Mesenchymal stem cell (in vitro differentiated cells and primary cell): ENCODE data around the gene OTOG.

Source experiments
- DNase-seq: peaks from one replicate; pipeline ENCODE4 v3.0.0-alpha.2; 2013
- H2AFZ ChIP-seq: one replicate; pipeline ENCODE4 v1.6.1; 2013; ENCODE audit warnings: low read depth, mild to moderate bottlenecking, control low read depth, inconsistent platforms, low read length, moderate library complexity
- H2AK5ac ChIP-seq: 2 replicates; pipeline ENCODE4 v1.6.1; 2013; ENCODE audit warnings: low read length, moderate library complexity, mild to moderate bottlenecking, inconsistent platforms; ENCODE audit not compliant: severe bottlenecking
- H2BK120ac ChIP-seq: one replicate; pipeline ENCODE4 v1.6.1; 2013; ENCODE audit warnings: low read depth, mild to moderate bottlenecking, inconsistent platforms, low read length, moderate library complexity
- H2BK12ac ChIP-seq, 2 experiments: one replicate each; pipeline ENCODE4 v1.6.1; 2013; ENCODE audit warnings: inconsistent platforms in 2 of 2, low read length in 2 of 2, mild to moderate bottlenecking in 2 of 2, moderate library complexity in 2 of 2, control low read depth in 1 of 2
- H2BK15ac ChIP-seq: one replicate; pipeline ENCODE4 v1.6.1; 2013; ENCODE audit warnings: mild to moderate bottlenecking, low read depth, inconsistent platforms; ENCODE audit not compliant: poor library complexity, severe bottlenecking
- H2BK5ac ChIP-seq: 2 replicates; pipeline ENCODE4 v1.6.1; 2013; ENCODE audit warnings: low read depth, mild to moderate bottlenecking, low read length, control low read depth, inconsistent platforms; ENCODE audit not compliant: poor library complexity, severe bottlenecking
- H3K14ac ChIP-seq, 2 experiments: one replicate each; pipeline ENCODE4 v1.6.1; 2013; ENCODE audit warnings: inconsistent platforms in 2 of 2, low read length in 2 of 2, control low read depth in 1 of 2, mild to moderate bottlenecking in 1 of 2, moderate library complexity in 1 of 2
- H3K18ac ChIP-seq, 2 experiments: one replicate each; pipeline ENCODE4 v1.6.1; 2013; ENCODE audit warnings: inconsistent platforms in 2 of 2, low read length in 2 of 2, control low read depth in 1 of 2, low read depth in 1 of 2, mild to moderate bottlenecking in 1 of 2
- H3K23ac ChIP-seq, 2 experiments: one replicate each; pipeline ENCODE4 v1.6.1; 2013; ENCODE audit warnings: inconsistent platforms in 2 of 2, low read length in 2 of 2, mild to moderate bottlenecking in 2 of 2, moderate library complexity in 2 of 2, control low read depth in 1 of 2
- H3K27ac ChIP-seq: 2 replicates; pipeline ENCODE4 v1.5.1; 2013; ENCODE audit warnings: mild to moderate bottlenecking, moderate library complexity, low read length, control low read depth, inconsistent platforms; ENCODE audit not compliant: poor library complexity, severe bottlenecking
- H3K27me3 ChIP-seq, 2 experiments: 2 replicates each; pipeline versions ENCODE4 v1.6.1 to v1.7.0; 2013; ENCODE audit warnings: low read length in 2 of 2, mild to moderate bottlenecking in 2 of 2, moderate library complexity in 2 of 2, control low read depth in 1 of 2, inconsistent platforms in 1 of 2; ENCODE audit not compliant: control insufficient read depth in 1 of 2, insufficient read depth in 1 of 2
- H3K36me3 ChIP-seq, 2 experiments: 2 replicates each; pipeline versions ENCODE4 v1.6.1 to v1.7.0; 2013; ENCODE audit warnings: low read length in 2 of 2, control low read depth in 1 of 2, inconsistent platforms in 1 of 2, low read depth in 1 of 2, mild to moderate bottlenecking in 1 of 2; ENCODE audit not compliant: insufficient read depth in 2 of 2, control insufficient read depth in 1 of 2
- H3K4ac ChIP-seq, 2 experiments: one replicate each; pipeline ENCODE4 v1.6.1; 2013; ENCODE audit warnings: inconsistent platforms in 2 of 2, low read length in 2 of 2, mild to moderate bottlenecking in 2 of 2, moderate library complexity in 2 of 2, control low read depth in 1 of 2, low read depth in 1 of 2
- H3K4me1 ChIP-seq: 2 replicates; pipeline ENCODE4 v1.6.1; 2013; ENCODE audit warnings: low read depth, low read length, control low read depth; ENCODE audit not compliant: control insufficient read depth, insufficient read depth
- H3K4me2 ChIP-seq: 2 replicates; pipeline ENCODE4 v1.6.1; 2013; ENCODE audit warnings: low read length, mild to moderate bottlenecking, inconsistent platforms; ENCODE audit not compliant: poor library complexity, severe bottlenecking
- H3K4me3 ChIP-seq, 2 experiments: 2 replicates each; pipeline versions ENCODE4 v1.5.1 to v1.7.0; 2013; ENCODE audit warnings: low read length in 2 of 2, mild to moderate bottlenecking in 2 of 2, control low read depth in 1 of 2, low read depth in 1 of 2; ENCODE audit not compliant: insufficient read depth in 1 of 2
- H3K79me1 ChIP-seq: replicated peaks from 2 replicates; pipeline ENCODE4 v1.6.1; 2013; ENCODE audit warnings: mild to moderate bottlenecking, control low read depth, low read length, inconsistent platforms; ENCODE audit not compliant: poor library complexity, severe bottlenecking
- H3K9ac ChIP-seq: 2 replicates; pipeline ENCODE4 v1.7.0; 2013; ENCODE audit warnings: mild to moderate bottlenecking, low read length, moderate library complexity
- H3K9me3 ChIP-seq: 2 replicates; pipeline ENCODE4 v1.7.0; 2013; ENCODE audit warnings: mild to moderate bottlenecking, low read length; ENCODE audit not compliant: control insufficient read depth
- H4K8ac ChIP-seq: one replicate; pipeline ENCODE4 v1.6.1; 2013; ENCODE audit warnings: inconsistent platforms, mild to moderate bottlenecking, low read length, moderate library complexity
- H4K91ac ChIP-seq: one replicate; pipeline ENCODE4 v1.6.1; 2013; ENCODE audit warnings: mild to moderate bottlenecking, low read length, inconsistent platforms
- WGBS: methylation state at CpG from one replicate; pipeline ENCODE4 v1.1.7; 2013; ENCODE audit warnings: mixed read lengths; 5-methylcytosine and 5-hydroxymethylcytosine counted together

OTOG gene

GRCh38 chr11:17639781-17640180 is 92.7 kb downstream of the OTOG start:
- Histone ChIP-seq H3K79me1 (no peaks in the 10 kb centered on the region), H3K4me2 (no peak overlapping the region), H3K4ac (no peak overlapping the region), H2BK15ac (no peak overlapping the region), H3K9me3 (no peaks in the 10 kb centered on the region), H4K8ac (no peak overlapping the region), H2BK12ac (no peak overlapping the region), H4K91ac (no peak overlapping the region), H2BK120ac (no peak overlapping the region), H3K27me3 (peaks cover 0 to 22% of the 10 kb centered on the region in 2 experiments), H2AK5ac (no peak overlapping the region), H3K14ac (peak overlapping the region in 1 of 2 experiments; percentile 19), H3K4me1 (no peaks in the 10 kb centered on the region), H3K4me3 (no peak overlapping the region), H2AFZ (no peak overlapping the region), H3K18ac (no peak overlapping the region), H3K9ac (no peak overlapping the region), H2BK5ac (no peak overlapping the region), H3K23ac (no peak overlapping the region), H3K36me3 (no peaks in the 10 kb centered on the region), H3K27ac (no peak overlapping the region)
- WGBS, result 76% methylated on average over 2 of the region's 2 CpGs
- no peak for DNase-seq

- no peak for DNase-seq
- no peak overlapping the region for H2BK5ac ChIP-seq
- H3K4me3 ChIP-seq, result no peak overlapping the region
- no peak overlapping the region for H3K4me2 ChIP-seq
- H3K23ac ChIP-seq, result no peak overlapping the region
- H3K79me1 ChIP-seq, result no peaks in the 10 kb centered on the region
- H3K4me1 ChIP-seq, result no peaks in the 10 kb centered on the region
- H4K91ac ChIP-seq, result no peak overlapping the region
- no peak overlapping the region for H3K9ac ChIP-seq
- WGBS, result 77% methylated on average over 11 of the region's 19 CpGs
- H3K14ac ChIP-seq, result no peak overlapping the region
- no peak overlapping the region for H2BK12ac ChIP-seq
- no peak overlapping the region for H2BK15ac ChIP-seq
- H3K9me3 ChIP-seq, result no peaks in the 10 kb centered on the region
- no peak overlapping the region for H2BK120ac ChIP-seq
- no peak overlapping the region for H3K18ac ChIP-seq
- no peak overlapping the region for H3K4ac ChIP-seq
- no peak overlapping the region for H2AK5ac ChIP-seq
- H3K27ac ChIP-seq, result no peak overlapping the region
- H2AFZ ChIP-seq, result no peak overlapping the region
- no peak overlapping the region for H4K8ac ChIP-seq
- no peaks in the 10 kb centered on the region for H3K36me3 ChIP-seq
- H3K27me3 ChIP-seq, result peaks cover 0 to 23% of the 10 kb centered on the region in 2 experiments
Measured at GRCh38 chr11:17640493-17641164, 93.6 kb downstream of the OTOG start.

GRCh38 chr11:17641792-17642350 is 94.8 kb downstream of the OTOG start:
- Histone ChIP-seq H3K9me3 (no peaks in the 10 kb centered on the region), H2BK5ac (no peak overlapping the region)

GRCh38 chr11:17642370-17642769 is 95.3 kb downstream of the OTOG start:
- no peak overlapping the region for H3K27ac ChIP-seq
- H3K4me2 ChIP-seq, result no peak overlapping the region
- no peak overlapping the region for H3K4me3 ChIP-seq
- H3K79me1 ChIP-seq, result no peaks in the 10 kb centered on the region
- no peaks in the 10 kb centered on the region for H3K4me1 ChIP-seq
- H3K27me3 ChIP-seq, result peaks cover 0 to 15% of the 10 kb centered on the region in 2 experiments
- peaks cover 3% of the 10 kb centered on the region for H3K9me3 ChIP-seq
- H3K9ac ChIP-seq, result no peak overlapping the region
- H4K8ac ChIP-seq, result no peak overlapping the region
- no peak overlapping the region for H2BK120ac ChIP-seq
- no peak overlapping the region for H3K18ac ChIP-seq
- H2AK5ac ChIP-seq, result no peak overlapping the region
- no peak for DNase-seq
- H3K4ac ChIP-seq, result no peak overlapping the region
- no peak overlapping the region for H2BK12ac ChIP-seq
- no peak overlapping the region for H2BK15ac ChIP-seq
- 93% methylated on average over 3 of the region's 4 CpGs for WGBS
- no peak overlapping the region for H3K23ac ChIP-seq
- peak overlapping the region in 1 of 2 experiments; percentile 0 for H3K14ac ChIP-seq
- no peak overlapping the region for H2BK5ac ChIP-seq
- no peaks in the 10 kb centered on the region for H3K36me3 ChIP-seq
- H4K91ac ChIP-seq, result no peak overlapping the region
- no peak overlapping the region for H2AFZ ChIP-seq

More at GRCh38 chr11:17641792-17642350, 94.8 kb downstream of the OTOG start:
- no peak for DNase-seq
- 87% methylated on average over 17 of the region's 17 CpGs for WGBS
- no peak overlapping the region for H3K23ac ChIP-seq
- H2AK5ac ChIP-seq, result no peak overlapping the region
- H3K27ac ChIP-seq, result no peak overlapping the region
- H3K18ac ChIP-seq, result no peak overlapping the region
- no peak overlapping the region for H3K4me2 ChIP-seq
- H4K91ac ChIP-seq, result no peak overlapping the region
- H3K79me1 ChIP-seq, result no peaks in the 10 kb centered on the region
- no peak overlapping the region for H3K4me3 ChIP-seq
- H2AFZ ChIP-seq, result no peak overlapping the region
- H4K8ac ChIP-seq, result no peak overlapping the region
- no peak overlapping the region for H3K4ac ChIP-seq
- no peak overlapping the region for H3K14ac ChIP-seq
- H2BK12ac ChIP-seq, result no peak overlapping the region
- H3K4me1 ChIP-seq, result no peaks in the 10 kb centered on the region
- peaks cover 0 to 18% of the 10 kb centered on the region in 2 experiments for H3K27me3 ChIP-seq
- no peak overlapping the region for H2BK15ac ChIP-seq
- no peaks in the 10 kb centered on the region for H3K36me3 ChIP-seq
- H3K9ac ChIP-seq, result no peak overlapping the region
- no peak overlapping the region for H2BK120ac ChIP-seq
